Measurements from ENCODE around the gene SLC30A2. TPM values are rescaled to one million over a fixed set of nuclear protein-coding genes. Genes with fewer than 3 reads are reported as not detected.
A peak's percentile ranks its signal among the peaks of the same experiment; 100 is the strongest.

SLC30A2 gene
- total RNA-seq, 2 experiments from 2014 or later = not detected

GRCh38 chr1:26029054-26029863 lies 16.7 kb downstream of the SLC30A2 start:
- Mint-ChIP-seq H3K9me3 (ENCODE audit: low read depth) (no peaks in the 10 kb centered on the region), H3K27me3 (peaks cover under 1% of the 10 kb centered on the region), H3K36me3 (ENCODE audit: low read depth) (no peaks in the 10 kb centered on the region), H3K4me1 (no peaks in the 10 kb centered on the region), H3K4me3 (no peak overlapping the region), H3K27ac (no peak overlapping the region)
- ChIA-PET POLR2A (no interaction called here), CTCF (interaction anchor here (0.7 to 1.0 kb wide), 2 partner anchors 54 to 197 kb away, joined by 3 read pairs; no protein-coding TSS in a partner anchor)
- no peak for DNase-seq
- intact Hi-C loops (cut with DNase I, micrococcal nuclease) = no loop called here
- ATAC-seq = no peak

- Mint-ChIP-seq H3K27ac (no peak overlapping the region), H3K27me3 (no peaks in the 10 kb centered on the region), H3K9me3 (ENCODE audit: low read depth) (no peaks in the 10 kb centered on the region), H3K4me3 (no peak overlapping the region), H3K4me1 (no peaks in the 10 kb centered on the region), H3K36me3 (ENCODE audit: low read depth) (no peaks in the 10 kb centered on the region)
- POLR2A ChIA-PET = no interaction called here
- ATAC-seq (no peak), DNase-seq (no peak)
- CTCF ChIA-PET = no interaction called here
- intact Hi-C loops (cut with DNase I, micrococcal nuclease) = no loop called here
These were observed 17.4 kb downstream of the SLC30A2 start for GRCh38 chr1:26028490-26028980.

GRCh38 chr1:26027716-26028489 lies 18.0 kb downstream of the SLC30A2 start:
- DNase-seq (peak; percentile 42), ATAC-seq (peak; percentile 85)
- Mint-ChIP-seq H3K27ac (no peak overlapping the region), H3K9me3 (ENCODE audit: low read depth) (no peaks in the 10 kb centered on the region), H3K27me3 (no peaks in the 10 kb centered on the region), H3K4me3 (no peak overlapping the region), H3K36me3 (ENCODE audit: low read depth) (no peaks in the 10 kb centered on the region), H3K4me1 (no peaks in the 10 kb centered on the region)
- ChIA-PET POLR2A (interaction anchor here (0.6 kb wide), 2 partner anchors 347 to 885 kb away, joined by 5 to 7 read pairs; no protein-coding TSS in a partner anchor), CTCF (interaction anchor here (1.2 to 1.5 kb wide), 2 partner anchors 8 to 132 kb away, joined by 5 to 7 read pairs; no protein-coding TSS in a partner anchor)
- intact Hi-C loops (cut with DNase I, micrococcal nuclease) = no loop called here

- H3K36me3 Mint-ChIP-seq (ENCODE audit: low read depth) = no peaks in the 10 kb centered on the region
- ChIA-PET POLR2A (no interaction called here), CTCF (no interaction called here)
- intact Hi-C loops (cut with DNase I, micrococcal nuclease) = no loop called here
- H3K9me3 Mint-ChIP-seq (ENCODE audit: low read depth) = no peaks in the 10 kb centered on the region
- no peaks in the 10 kb centered on the region for H3K4me1 Mint-ChIP-seq
- ATAC-seq (no peak), DNase-seq (no peak)
- no peaks in the 10 kb centered on the region for H3K27me3 Mint-ChIP-seq
- no peak overlapping the region for H3K27ac Mint-ChIP-seq
- no peak overlapping the region for H3K4me3 Mint-ChIP-seq
These were observed 20.4 kb downstream of the SLC30A2 start for GRCh38 chr1:26025517-26025916.

- H3K27me3 Mint-ChIP-seq = no peaks in the 10 kb centered on the region
- H3K36me3 Mint-ChIP-seq (ENCODE audit: low read depth) = no peaks in the 10 kb centered on the region
- H3K4me3 Mint-ChIP-seq = no peak overlapping the region
- CTCF ChIA-PET = interaction anchor here (0.7 to 1.6 kb wide), 2 partner anchors 9 to 38 kb away, joined by 3 read pairs; no protein-coding TSS in a partner anchor
- DNase-seq (no peak), ATAC-seq (no peak)
- POLR2A ChIA-PET = no interaction called here
- no peak overlapping the region for H3K27ac Mint-ChIP-seq
- H3K9me3 Mint-ChIP-seq (ENCODE audit: low read depth) = no peaks in the 10 kb centered on the region
- intact Hi-C loops (cut with DNase I, micrococcal nuclease) = no loop called here
- H3K4me1 Mint-ChIP-seq = no peaks in the 10 kb centered on the region
These were observed 20.9 kb downstream of the SLC30A2 start for GRCh38 chr1:26025060-26025459.

GRCh38 chr1:26023826-26024225 lies 22.1 kb downstream of the SLC30A2 start:
- no peaks in the 10 kb centered on the region for H3K27me3 Mint-ChIP-seq
- H3K4me3 Mint-ChIP-seq = no peak overlapping the region
- intact Hi-C loops (cut with DNase I, micrococcal nuclease) = no loop called here
- CTCF ChIA-PET = interaction anchor here (0.6 to 1.6 kb wide), 3 partner anchors 10 to 128 kb away, joined by 3 to 5 read pairs (median 3); no protein-coding TSS in a partner anchor
- no peaks in the 10 kb centered on the region for H3K9me3 Mint-ChIP-seq (ENCODE audit: low read depth)
- H3K4me1 Mint-ChIP-seq = peaks cover 7% of the 10 kb centered on the region
- POLR2A ChIA-PET = interaction anchor here (0.6 kb wide), 1 partner anchor 20 kb away, joined by 3 read pairs; no protein-coding TSS in a partner anchor
- no peaks in the 10 kb centered on the region for H3K36me3 Mint-ChIP-seq (ENCODE audit: low read depth)
- ATAC-seq (no peak), DNase-seq (no peak)
- no peak overlapping the region for H3K27ac Mint-ChIP-seq

GRCh38 chr1:26023009-26023408 lies 22.9 kb downstream of the SLC30A2 start:
- ATAC-seq (no peak), DNase-seq (no peak)
- H3K27ac Mint-ChIP-seq = no peak overlapping the region
- intact Hi-C loops (cut with DNase I, micrococcal nuclease) = no loop called here
- no peaks in the 10 kb centered on the region for H3K36me3 Mint-ChIP-seq (ENCODE audit: low read depth)
- H3K9me3 Mint-ChIP-seq (ENCODE audit: low read depth) = no peaks in the 10 kb centered on the region
- ChIA-PET CTCF (interaction anchor here (0.9 to 1.1 kb wide), 2 partner anchors 12 to 127 kb away, joined by 3 read pairs; no protein-coding TSS in a partner anchor), POLR2A (no interaction called here)
- H3K4me3 Mint-ChIP-seq = no peak overlapping the region
- H3K27me3 Mint-ChIP-seq = no peaks in the 10 kb centered on the region
- H3K4me1 Mint-ChIP-seq = peaks cover 7% of the 10 kb centered on the region

- ChIA-PET POLR2A (no interaction called here), CTCF (interaction anchor here (1.1 kb wide), 1 partner anchor 12 kb away, joined by 3 read pairs; no protein-coding TSS in a partner anchor)
- intact Hi-C loops (cut with DNase I, micrococcal nuclease) = no loop called here
- no peak for DNase-seq
- Mint-ChIP-seq H3K4me3 (no peak overlapping the region), H3K27me3 (no peaks in the 10 kb centered on the region), H3K4me1 (peaks cover 8% of the 10 kb centered on the region), H3K9me3 (ENCODE audit: low read depth) (no peaks in the 10 kb centered on the region), H3K36me3 (ENCODE audit: low read depth) (no peaks in the 10 kb centered on the region), H3K27ac (no peak overlapping the region)
- no peak for ATAC-seq
These were observed 23.5 kb downstream of the SLC30A2 start for GRCh38 chr1:26022404-26022779.

GRCh38 chr1:26021647-26022403 lies 24.1 kb downstream of the SLC30A2 start, which contains the start of gene EXTL1:
TSS of gene EXTL1 (plus strand) at chr1:26021775. CDS start at chr1:26022647, 872 bp downstream.
- POLR2A ChIA-PET = no interaction called here
- Mint-ChIP-seq H3K4me3 (no peak within 1 kb of the TSS), H3K9me3 (ENCODE audit: low read depth) (no peaks in the 10 kb centered on the region), H3K27ac (no peak within 1 kb of the TSS), H3K27me3 (no peaks in the 10 kb centered on the region), H3K36me3 (ENCODE audit: low read depth) (no peaks in the 10 kb centered on the region), H3K4me1 (peaks cover 10% of the 10 kb centered on the region)
- ATAC-seq (no peak), DNase-seq (no peak)
- intact Hi-C loops (cut with DNase I, micrococcal nuclease) = no loop called here
- CTCF ChIA-PET = interaction anchor here (0.6 to 1.1 kb wide), 2 partner anchors 11 to 22 kb away, joined by 3 read pairs; no protein-coding TSS in a partner anchor

GRCh38 chr1:26020941-26021646 lies 24.8 kb downstream of the SLC30A2 start:
- H3K36me3 Mint-ChIP-seq (ENCODE audit: low read depth) = no peaks in the 10 kb centered on the region
- POLR2A ChIA-PET = no interaction called here
- intact Hi-C loops (cut with DNase I, micrococcal nuclease) = no loop called here
- no peak overlapping the region for H3K27ac Mint-ChIP-seq
- no peaks in the 10 kb centered on the region for H3K27me3 Mint-ChIP-seq
- H3K9me3 Mint-ChIP-seq (ENCODE audit: low read depth) = no peaks in the 10 kb centered on the region
- H3K4me1 Mint-ChIP-seq = peaks cover 10% of the 10 kb centered on the region
- ATAC-seq (no peak), DNase-seq (no peak)
- CTCF ChIA-PET = interaction anchor here (0.6 kb wide), 1 partner anchor 23 kb away, joined by 3 read pairs; no protein-coding TSS in a partner anchor
- no peak overlapping the region for H3K4me3 Mint-ChIP-seq
